Subcutaneous abdominal adipose tissue (tissue), 5 donors: Measurements from ENCODE around the gene CARMIL1.

Experiments
- H3K27ac ChIP-seq: one replicate; pipeline ENCODE4 v1.7.0; 2013; ENCODE audit warnings: low read depth, mild to moderate bottlenecking, inconsistent platforms, low read length, moderate library complexity
- H3K27me3 ChIP-seq, 5 donors: one replicate each; pipeline ENCODE4 v1.7.0; 2013; ENCODE audit warnings: low read length in 5 of 5, inconsistent platforms in 1 of 5; ENCODE audit not compliant: control insufficient read depth in 5 of 5, insufficient read depth in 4 of 5
- H3K36me3 ChIP-seq, 5 donors: one replicate each; pipeline ENCODE4 v1.7.0; 2013; ENCODE audit warnings: low read length in 5 of 5; ENCODE audit not compliant: control insufficient read depth in 5 of 5, insufficient read depth in 5 of 5
- H3K4me1 ChIP-seq, 5 donors: one replicate each; pipeline ENCODE4 v1.7.0; 2013; ENCODE audit warnings: low read length in 5 of 5, mild to moderate bottlenecking in 3 of 5, moderate library complexity in 1 of 5; ENCODE audit not compliant: control insufficient read depth in 5 of 5, insufficient read depth in 5 of 5
- H3K4me3 ChIP-seq, 5 donors: one replicate each; pipeline ENCODE4 v1.7.0; 2013; ENCODE audit warnings: low read length in 5 of 5, low read depth in 1 of 5
- H3K9ac ChIP-seq, 5 donors: one replicate each; pipeline ENCODE4 v1.7.0; 2013; ENCODE audit warnings: low read length in 5 of 5, mild to moderate bottlenecking in 4 of 5, moderate library complexity in 3 of 5
- H3K9me3 ChIP-seq, 5 donors: one replicate each; pipeline ENCODE4 v1.7.0; 2013; ENCODE audit warnings: low read length in 5 of 5; ENCODE audit not compliant: control insufficient read depth in 5 of 5
- donor health status: healthy.
- donor health status: healthy.
- donor health status: healthy.
- donor health status: healthy.
- donor health status: healthy.

Gene CARMIL1

DNA sequence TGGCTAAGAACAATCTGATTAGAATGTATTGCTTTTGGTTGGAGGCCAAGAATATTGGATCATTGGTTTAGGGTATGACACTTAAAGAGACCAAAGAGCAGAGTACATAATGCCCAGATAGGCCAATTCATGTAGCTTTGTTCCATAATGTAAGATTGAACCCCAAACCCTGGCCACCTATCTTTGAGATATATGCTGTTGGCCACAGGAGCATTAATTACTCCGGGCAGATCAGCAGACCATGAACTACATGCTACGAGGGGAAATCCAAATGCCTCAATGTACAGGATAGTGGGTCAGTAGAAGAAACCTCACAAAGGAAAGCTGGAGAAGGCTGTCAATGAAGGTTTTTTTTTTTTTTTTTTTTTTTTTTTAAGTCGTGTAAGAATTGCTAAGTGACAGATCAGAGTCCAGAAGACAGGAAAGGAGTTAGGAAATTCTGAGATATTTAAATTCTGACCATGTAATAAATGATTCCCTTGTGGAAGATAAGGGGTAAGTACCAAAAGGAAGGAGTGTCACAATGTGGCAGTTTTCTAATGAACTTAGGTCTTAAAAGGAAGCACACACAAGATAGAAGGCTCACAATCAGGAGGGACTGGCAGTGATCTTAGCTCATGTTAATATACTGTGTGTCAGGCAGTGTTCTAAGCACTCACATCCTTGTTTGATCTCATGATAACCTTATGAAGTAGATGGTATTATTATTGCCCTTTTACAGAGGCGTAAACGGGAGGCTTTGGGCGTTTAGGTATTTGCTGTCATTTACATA lies 61.4 kb downstream of the CARMIL1 start:
- H3K4me1 ChIP-seq, result no peaks in the 10 kb centered on the region
- H3K4me3 ChIP-seq, result no peak overlapping the region
- H3K27ac ChIP-seq, result no peak overlapping the region
- H3K27me3 ChIP-seq, result no peaks in the 10 kb centered on the region
- H3K9me3 ChIP-seq, result no peaks in the 10 kb centered on the region
- no peak overlapping the region for H3K9ac ChIP-seq
- no peaks in the 10 kb centered on the region for H3K36me3 ChIP-seq

DNA sequence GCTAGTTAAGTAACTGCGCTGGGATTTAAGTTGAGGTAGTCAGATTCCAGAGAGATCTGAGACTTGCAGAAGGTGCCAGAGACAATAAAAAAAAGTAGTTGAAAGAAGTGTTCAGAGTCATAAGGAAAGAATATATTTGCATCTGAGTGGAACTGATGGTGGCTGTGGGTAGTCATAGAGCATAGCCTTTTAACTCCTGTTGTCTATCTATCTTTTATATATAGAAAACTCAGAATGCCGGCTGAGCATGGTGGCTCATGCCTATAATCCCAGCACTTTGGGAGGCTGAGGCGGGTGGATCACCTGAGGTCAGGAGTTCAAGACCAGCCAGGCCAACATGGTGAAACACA lies 62.0 kb downstream of the CARMIL1 start:
- no peaks in the 10 kb centered on the region for H3K27me3 ChIP-seq
- no peak overlapping the region for H3K4me3 ChIP-seq
- H3K27ac ChIP-seq, result no peak overlapping the region
- no peaks in the 10 kb centered on the region for H3K36me3 ChIP-seq
- no peaks in the 10 kb centered on the region for H3K9me3 ChIP-seq
- H3K4me1 ChIP-seq, result no peaks in the 10 kb centered on the region
- no peak overlapping the region for H3K9ac ChIP-seq

DNA sequence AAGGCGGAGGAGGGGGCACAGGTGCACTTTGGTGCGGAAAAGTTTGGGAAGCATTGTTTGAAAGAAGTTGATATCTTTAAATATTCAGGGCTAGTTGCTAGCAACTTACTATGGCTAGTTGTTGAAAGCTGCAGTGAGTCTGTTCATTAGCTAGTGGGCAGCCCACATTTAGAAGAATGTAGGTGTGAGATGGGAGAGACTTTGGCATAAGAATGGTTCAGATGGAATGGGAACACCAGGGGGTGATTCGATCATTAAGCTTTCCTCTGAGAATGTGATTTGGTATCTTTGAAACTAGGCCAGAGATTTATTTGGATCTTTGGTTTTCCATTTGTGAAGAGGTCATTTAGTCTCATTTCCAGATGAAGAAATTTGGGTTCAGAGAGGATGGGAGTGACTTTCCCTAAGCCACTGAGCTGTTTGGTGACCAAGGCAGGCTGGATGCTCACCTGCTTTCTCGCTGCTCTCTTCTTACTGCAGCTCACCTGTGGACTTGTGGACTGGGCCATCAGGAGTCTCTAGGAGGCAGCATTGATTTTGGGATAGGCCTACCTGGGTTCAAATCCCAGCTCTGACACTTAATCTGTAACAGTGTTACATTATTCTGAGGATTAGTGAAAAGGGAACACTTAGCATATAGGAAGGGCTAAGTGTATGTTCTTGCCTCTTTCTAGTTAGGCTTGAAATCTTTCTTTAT lies 62.9 kb downstream of the CARMIL1 start:
- H3K9ac ChIP-seq, result no peak overlapping the region
- no peaks in the 10 kb centered on the region for H3K4me1 ChIP-seq
- no peak overlapping the region for H3K4me3 ChIP-seq
- H3K9me3 ChIP-seq, result no peaks in the 10 kb centered on the region
- no peaks in the 10 kb centered on the region for H3K27me3 ChIP-seq
- no peaks in the 10 kb centered on the region for H3K36me3 ChIP-seq
- no peak overlapping the region for H3K27ac ChIP-seq

DNA sequence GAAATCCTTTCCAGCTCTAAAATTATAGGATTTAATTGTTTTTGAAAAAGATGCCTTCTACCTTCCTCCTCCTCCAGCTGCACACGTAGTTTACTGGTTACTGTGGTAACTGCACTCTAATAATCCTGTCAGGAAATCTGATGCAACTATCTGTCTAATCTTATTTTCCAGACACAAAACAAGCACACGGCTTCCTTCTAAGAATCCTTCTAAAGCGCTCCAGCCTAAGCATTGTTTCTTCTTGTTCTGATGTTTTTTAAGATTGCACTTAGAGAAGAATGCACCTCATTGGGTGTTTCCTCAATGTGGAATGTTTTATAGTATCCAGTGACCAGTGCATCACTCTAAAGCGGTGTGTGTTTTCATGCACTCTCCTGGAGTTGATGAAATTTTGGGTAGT lies 63.6 kb downstream of the CARMIL1 start:
- Histone ChIP-seq H3K4me1 (no peaks in the 10 kb centered on the region), H3K27ac (no peak overlapping the region), H3K4me3 (no peak overlapping the region), H3K27me3 (no peaks in the 10 kb centered on the region), H3K9ac (no peak overlapping the region), H3K36me3 (no peaks in the 10 kb centered on the region), H3K9me3 (no peaks in the 10 kb centered on the region)

DNA sequence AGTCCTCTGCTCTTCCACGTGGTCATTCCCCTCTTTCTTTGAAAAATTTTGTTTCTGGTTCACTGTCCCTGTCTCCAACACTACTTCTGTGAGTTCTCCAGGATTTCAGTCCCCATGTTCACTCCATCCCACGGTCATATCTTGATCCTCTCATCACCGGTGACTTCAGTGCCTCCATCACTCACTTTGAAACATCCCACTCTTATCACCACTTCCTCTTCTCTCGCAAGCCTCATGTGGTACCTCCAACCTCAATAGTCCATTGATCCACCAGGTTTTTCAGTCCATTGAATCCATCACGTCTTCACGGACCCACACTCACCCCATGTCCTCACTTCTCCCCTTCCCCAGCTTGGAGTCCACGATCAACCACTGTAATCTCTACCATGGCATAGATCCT lies 64.8 kb downstream of the CARMIL1 start:
- no peak overlapping the region for H3K4me3 ChIP-seq
- no peaks in the 10 kb centered on the region for H3K36me3 ChIP-seq
- H3K9me3 ChIP-seq, result no peaks in the 10 kb centered on the region
- no peaks in the 10 kb centered on the region for H3K27me3 ChIP-seq
- no peak overlapping the region for H3K27ac ChIP-seq
- no peaks in the 10 kb centered on the region for H3K4me1 ChIP-seq
- H3K9ac ChIP-seq, result no peak overlapping the region

DNA sequence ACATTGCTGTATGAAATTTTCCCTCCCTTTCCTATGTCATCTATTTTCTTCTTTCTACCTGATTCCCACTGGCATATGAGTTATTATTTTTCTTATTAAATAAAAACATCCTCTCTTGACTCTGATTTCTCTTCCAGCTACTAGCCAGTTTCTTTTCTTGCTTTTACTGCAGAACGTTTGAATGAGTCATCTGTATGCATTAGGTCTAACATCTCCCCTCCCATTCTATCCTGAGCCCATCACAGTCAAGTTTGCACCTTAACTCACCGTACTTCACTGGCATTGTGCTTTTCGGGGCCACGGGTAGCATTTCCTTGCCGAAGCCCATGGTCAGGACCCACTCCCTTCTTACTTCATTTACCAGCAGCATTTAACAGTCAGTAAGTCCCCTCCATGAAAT lies 65.7 kb downstream of the CARMIL1 start:
- Histone ChIP-seq H3K27me3 (no peaks in the 10 kb centered on the region), H3K27ac (no peak overlapping the region), H3K9ac (no peak overlapping the region), H3K36me3 (no peaks in the 10 kb centered on the region), H3K4me1 (no peaks in the 10 kb centered on the region), H3K4me3 (no peak overlapping the region), H3K9me3 (no peaks in the 10 kb centered on the region)

DNA sequence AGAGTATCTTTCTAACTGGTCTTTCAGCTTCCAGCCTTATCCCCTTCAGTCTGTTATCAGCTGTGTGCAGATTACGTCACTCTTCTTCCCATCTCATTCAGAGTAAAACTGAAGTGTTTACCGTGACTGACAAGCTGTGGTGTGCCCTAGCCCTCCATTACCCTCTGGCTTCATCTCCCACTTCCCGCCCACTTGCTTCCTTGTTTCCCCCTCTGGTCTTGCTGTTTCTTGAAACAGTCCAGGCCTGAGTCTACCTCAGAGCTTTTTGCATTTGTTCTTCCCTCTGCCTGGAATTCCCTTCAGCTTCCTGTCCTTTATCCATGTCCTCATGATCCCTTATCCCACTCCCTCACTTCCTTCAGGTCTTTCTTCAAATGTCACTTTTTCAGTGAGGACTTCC lies 66.9 kb downstream of the CARMIL1 start:
- H3K36me3 ChIP-seq, result no peaks in the 10 kb centered on the region
- no peaks in the 10 kb centered on the region for H3K4me1 ChIP-seq
- no peak overlapping the region for H3K27ac ChIP-seq
- no peaks in the 10 kb centered on the region for H3K27me3 ChIP-seq
- H3K4me3 ChIP-seq, result no peak overlapping the region
- no peaks in the 10 kb centered on the region for H3K9me3 ChIP-seq
- H3K9ac ChIP-seq, result no peak overlapping the region

DNA sequence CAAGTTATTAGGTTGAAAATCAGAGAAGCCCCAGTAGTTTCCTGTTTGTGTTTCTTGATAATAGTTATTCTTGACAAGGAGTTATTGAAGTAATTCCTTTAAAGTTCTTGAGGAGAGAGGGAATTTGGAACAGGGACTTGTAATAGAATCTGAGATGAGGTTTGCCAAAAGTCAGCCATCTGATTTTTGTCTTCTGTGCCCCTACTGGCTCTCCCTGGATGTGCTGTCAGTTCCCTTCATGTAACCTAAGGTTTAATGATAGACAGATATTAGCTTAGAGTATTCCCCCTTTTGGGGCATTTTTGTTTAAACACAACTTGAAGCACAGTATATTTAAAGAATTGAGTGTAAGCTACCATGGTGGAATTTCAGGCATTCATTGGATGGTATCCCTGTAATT lies 71.4 kb downstream of the CARMIL1 start:
- Histone ChIP-seq H3K9ac (no peak overlapping the region), H3K27ac (no peak overlapping the region), H3K9me3 (no peaks in the 10 kb centered on the region), H3K4me1 (no peaks in the 10 kb centered on the region), H3K4me3 (no peak overlapping the region), H3K27me3 (no peaks in the 10 kb centered on the region), H3K36me3 (no peaks in the 10 kb centered on the region)

DNA sequence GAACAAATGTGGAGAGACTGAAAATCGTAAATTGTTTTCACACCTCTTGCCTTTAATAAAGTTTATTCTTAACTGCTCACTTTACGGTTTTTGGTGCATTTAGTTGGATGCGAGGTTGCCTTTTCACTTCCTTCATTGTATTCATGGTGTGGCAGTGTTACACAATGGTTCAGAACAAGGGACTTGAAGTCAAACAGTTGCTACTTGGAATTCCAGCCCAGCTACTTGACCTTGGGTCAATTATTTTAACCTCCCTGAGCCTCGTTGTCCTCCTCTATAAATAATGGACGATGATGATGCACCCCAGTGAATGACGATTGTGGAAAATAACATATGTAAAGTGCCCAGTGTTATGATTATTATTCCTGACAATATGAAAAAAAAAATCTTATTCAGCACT lies 72.3 kb downstream of the CARMIL1 start:
- no peaks in the 10 kb centered on the region for H3K27me3 ChIP-seq
- H3K9me3 ChIP-seq, result no peaks in the 10 kb centered on the region
- no peaks in the 10 kb centered on the region for H3K4me1 ChIP-seq
- no peaks in the 10 kb centered on the region for H3K36me3 ChIP-seq
- no peak overlapping the region for H3K27ac ChIP-seq
- H3K9ac ChIP-seq, result no peak overlapping the region
- no peak overlapping the region for H3K4me3 ChIP-seq

DNA sequence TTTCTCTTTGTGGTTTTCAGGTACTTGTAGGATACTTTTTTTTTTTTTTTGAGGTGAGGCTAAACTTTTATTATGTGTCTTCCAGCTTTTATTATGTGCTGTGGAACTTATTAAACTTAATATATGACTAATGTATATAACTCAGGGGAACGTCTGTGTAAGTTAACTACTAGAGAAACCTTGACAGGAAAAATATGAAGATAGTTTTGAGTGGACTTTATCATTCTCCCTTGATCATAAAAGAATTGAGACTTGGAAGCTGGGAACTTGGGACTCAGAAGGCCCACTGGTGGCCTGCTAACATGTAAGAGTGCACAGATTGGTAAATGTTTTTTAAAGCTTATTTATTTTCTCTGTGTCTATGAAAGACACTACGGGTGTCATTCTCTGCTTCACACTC lies 73.1 kb downstream of the CARMIL1 start:
- H3K9me3 ChIP-seq, result no peaks in the 10 kb centered on the region
- H3K36me3 ChIP-seq, result no peaks in the 10 kb centered on the region
- H3K4me1 ChIP-seq, result no peaks in the 10 kb centered on the region
- H3K27me3 ChIP-seq, result no peaks in the 10 kb centered on the region
- no peak overlapping the region for H3K4me3 ChIP-seq
- H3K27ac ChIP-seq, result no peak overlapping the region
- H3K9ac ChIP-seq, result no peak overlapping the region
